Measurements from ENCODE around the gene TDRD12.

GRCh38 chr19:32869966-32870573 lies 150.5 kb downstream of the TDRD12 start:
- TF ChIP-seq, protein P1, sequence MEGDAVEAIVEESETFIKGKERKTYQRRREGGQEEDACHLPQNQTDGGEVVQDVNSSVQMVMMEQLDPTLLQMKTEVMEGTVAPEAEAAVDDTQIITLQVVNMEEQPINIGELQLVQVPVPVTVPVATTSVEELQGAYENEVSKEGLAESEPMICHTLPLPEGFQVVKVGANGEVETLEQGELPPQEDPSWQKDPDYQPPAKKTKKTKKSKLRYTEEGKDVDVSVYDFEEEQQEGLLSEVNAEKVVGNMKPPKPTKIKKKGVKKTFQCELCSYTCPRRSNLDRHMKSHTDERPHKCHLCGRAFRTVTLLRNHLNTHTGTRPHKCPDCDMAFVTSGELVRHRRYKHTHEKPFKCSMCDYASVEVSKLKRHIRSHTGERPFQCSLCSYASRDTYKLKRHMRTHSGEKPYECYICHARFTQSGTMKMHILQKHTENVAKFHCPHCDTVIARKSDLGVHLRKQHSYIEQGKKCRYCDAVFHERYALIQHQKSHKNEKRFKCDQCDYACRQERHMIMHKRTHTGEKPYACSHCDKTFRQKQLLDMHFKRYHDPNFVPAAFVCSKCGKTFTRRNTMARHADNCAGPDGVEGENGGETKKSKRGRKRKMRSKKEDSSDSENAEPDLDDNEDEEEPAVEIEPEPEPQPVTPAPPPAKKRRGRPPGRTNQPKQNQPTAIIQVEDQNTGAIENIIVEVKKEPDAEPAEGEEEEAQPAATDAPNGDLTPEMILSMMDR (IDR thresholded peaks at IDR 0.05; ENCODE audit: low read depth, low read length), result no peak
- no peak for TF ChIP-seq EZH2phosphoT487 (IDR thresholded peaks at IDR 0.05; ENCODE audit: low read depth)
